Heart right ventricle (tissue), 16 donors: Measurements from ENCODE around the gene SUPT20HL2. TPM values are rescaled to one million over a fixed set of nuclear protein-coding genes. Genes with fewer than 3 reads are reported as not detected.

ENCODE experiments used
- ATAC-seq, 8 donors: fragments of 200-7000 bp; cut with Tn5 transposase; one replicate each; pipeline ENCODE4 v1.9.1; 2020; ENCODE audit warnings: mild to moderate bottlenecking in 8 of 8, moderate library complexity in 8 of 8, moderate number of reproducible peaks in 1 of 8
- DNase-seq, 2 donors: peaks; one replicate each; pipeline ENCODE4 v3.0.0-alpha.2; 2020
- H3K27ac ChIP-seq, 10 donors: fragments of 200-600 bp; sonication (generic) in 2 of 10; one replicate each; pipeline versions ENCODE4 v1.5.0 to v1.8.0; 2020 to 2022; ENCODE audit warnings: mild to moderate bottlenecking in 3 of 10
- H3K27me3 ChIP-seq, 7 donors: fragments of 200-600 bp; one replicate each; pipeline ENCODE4 v1.8.0; 2021 to 2022; ENCODE audit warnings: mild to moderate bottlenecking in 2 of 7
- H3K36me3 ChIP-seq, 9 donors: fragments of 200-600 bp; sonication (generic) in 1 of 9; one replicate each; pipeline versions ENCODE4 v1.5.0 to v1.8.0; 2020 to 2022; ENCODE audit warnings: mild to moderate bottlenecking in 2 of 9
- H3K4me1 ChIP-seq, 9 donors: fragments of 200-600 bp; sonication (generic) in 1 of 9; one replicate each; pipeline versions ENCODE4 v1.5.0 to v1.8.0; 2020 to 2022; ENCODE audit warnings: mild to moderate bottlenecking in 4 of 9
- H3K4me3 ChIP-seq, 10 donors: fragments of 200-600 bp; sonication (generic) in 2 of 10; one replicate each; pipeline versions ENCODE4 v1.5.0 to v1.8.0; 2020 to 2022; ENCODE audit warnings: mild to moderate bottlenecking in 7 of 10, moderate library complexity in 2 of 10
- H3K9me3 ChIP-seq, 11 donors: fragments of 200-600 bp in 10 of 11; sonication (generic) in 2 of 11; one replicate each; pipeline versions ENCODE4 v1.5.0 to v1.8.0; 2013 to 2022; ENCODE audit warnings: mild to moderate bottlenecking in 2 of 11, control low read depth in 1 of 11, moderate library complexity in 1 of 11
- WGBS, 2 donors: extraction: QIAGEN DNeasy Blood & Tissue Kit; methylation state at CpG; one replicate each; pipeline ENCODE4 v1.1.7; 2013; ENCODE audit warnings: inconsistent platforms in 1 of 2; 5-methylcytosine and 5-hydroxymethylcytosine counted together
- intact Hi-C, 10 donors: fragments of 100-400 bp; cut with DNase I; formaldehyde crosslinking; loops; one replicate each; pipeline versions ENCODE4 v1.11.1 to v1.14.2; 2022
- polyA plus RNA-seq, 2 donors: library from polyadenylated mRNA; stranded (reverse); fragments of 200-250 nt; gene quantifications; one replicate each; pipeline ENCODE4 v1.2.3, GENCODE V29; 2013
- total RNA-seq, 10 donors: library from RNA; stranded (reverse); fragmentation: NEBNext Ultra II Directional in 3 of 10; extraction: Animal tissue kit (Norgen Biotek cat#: 25700) in 3 of 10; gene quantifications; one replicate each; pipeline versions ENCODE4 v1.2.1 to v1.2.4, GENCODE V29; 2021 to 2023
- TF ChIP-seq, protein P1 (sequence below), 9 donors: fragments of 200-600 bp; sonication (generic) in 2 of 9; IDR thresholded peaks; one replicate each; pipeline versions ENCODE4 v1.5.0 to v1.8.0; 2021 to 2022; ENCODE audit warnings: antibody characterized with exemption in 9 of 9, mild to moderate bottlenecking in 5 of 9, moderate library complexity in 1 of 9
- donor health status: Arrhythmogenic right ventricular cardiomyopathy.
- donor health status: ischemic (EF 13 %, LVEDD 7.1; RV severe dilation, severe dysfunction).
- donor health status: healthy with polysubstance abuse.
- donor health status: DM: no; HTN: yes; CAD: no.
- donor health status: DM: no; HTN: no; CAD: no.
- donor health status: ischemic (EF 25% LVEDD 6.9; RV normal size, moderate dysfunction).
- donor health status: ischemic (EF 25% LVEDD 5.7; RV mildly dilated, moderate dysfunction).
- donor health status: healthy.
- donor health status: DM: yes; HTN: yes; CAD: no.
- donor health status: Ischemic cardiomyopathy.
- donor health status: ischemic (EF 35%, LVEDD 5.7; RV mildly dilated, moderate dysfunction).
- donor health status: nonischemic (EF 11% LVEDD 7.7; RV severe dilation, severe dysfunction).
- donor health status: DM: yes; HTN: yes; CAD: no.
- donor health status: PGD.
- donor health status: ischemic (EF 29% LVEDD 5.4; RV normal size, mild dysfunction).
- donor health status: nonischemic (EF 23%, LVEDD 6.1; RV moderate dilation, normal function).

The SUPT20HL2 gene
- total and polyA plus RNA-seq, 12 donors, result not detected

DNA sequence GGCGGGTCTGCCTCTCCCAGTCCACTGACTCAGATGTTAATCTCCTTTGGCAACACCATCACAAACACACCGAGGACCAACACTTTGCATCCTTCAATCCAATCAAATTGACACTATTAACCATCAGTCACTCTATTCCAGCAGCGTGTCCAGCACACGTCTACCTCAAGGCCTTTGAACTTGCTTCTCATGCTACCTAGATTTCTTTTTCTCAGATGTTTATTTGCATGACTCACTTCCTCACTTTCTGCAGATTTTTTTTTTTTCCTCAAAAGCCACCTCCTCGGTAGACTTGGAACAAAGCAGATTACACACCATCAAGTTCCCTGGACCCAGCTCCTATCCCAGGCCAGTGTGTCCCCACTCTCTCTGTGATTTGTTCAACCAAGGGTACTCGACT is 49.5 kb downstream of the SUPT20HL2 start:
- Histone ChIP-seq H3K27me3 (peaks cover 0 to 62% (median 0%) of the 10 kb centered on the region in 7 donors), H3K4me3 (no peak overlapping the region), H3K4me1 (peaks cover 0 to 9% (median 0%) of the 10 kb centered on the region in 9 donors), H3K27ac (no peak overlapping the region), H3K36me3 (no peaks in the 10 kb centered on the region), H3K9me3 (no peaks in the 10 kb centered on the region)
- intact Hi-C loops, result loop anchor here in 2 of 10 donors (5.0 kb wide), 2 partner anchors 108 to 233 kb away; no protein-coding TSS in a partner anchor
- DNase-seq, result no peak
- TF ChIP-seq, protein P1, sequence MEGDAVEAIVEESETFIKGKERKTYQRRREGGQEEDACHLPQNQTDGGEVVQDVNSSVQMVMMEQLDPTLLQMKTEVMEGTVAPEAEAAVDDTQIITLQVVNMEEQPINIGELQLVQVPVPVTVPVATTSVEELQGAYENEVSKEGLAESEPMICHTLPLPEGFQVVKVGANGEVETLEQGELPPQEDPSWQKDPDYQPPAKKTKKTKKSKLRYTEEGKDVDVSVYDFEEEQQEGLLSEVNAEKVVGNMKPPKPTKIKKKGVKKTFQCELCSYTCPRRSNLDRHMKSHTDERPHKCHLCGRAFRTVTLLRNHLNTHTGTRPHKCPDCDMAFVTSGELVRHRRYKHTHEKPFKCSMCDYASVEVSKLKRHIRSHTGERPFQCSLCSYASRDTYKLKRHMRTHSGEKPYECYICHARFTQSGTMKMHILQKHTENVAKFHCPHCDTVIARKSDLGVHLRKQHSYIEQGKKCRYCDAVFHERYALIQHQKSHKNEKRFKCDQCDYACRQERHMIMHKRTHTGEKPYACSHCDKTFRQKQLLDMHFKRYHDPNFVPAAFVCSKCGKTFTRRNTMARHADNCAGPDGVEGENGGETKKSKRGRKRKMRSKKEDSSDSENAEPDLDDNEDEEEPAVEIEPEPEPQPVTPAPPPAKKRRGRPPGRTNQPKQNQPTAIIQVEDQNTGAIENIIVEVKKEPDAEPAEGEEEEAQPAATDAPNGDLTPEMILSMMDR (IDR thresholded peaks at IDR 0.05), result no peak
- no peak for ATAC-seq
- 80 to 82% methylated on average over 6 of the region's 6 CpGs for WGBS, 2 donors

DNA sequence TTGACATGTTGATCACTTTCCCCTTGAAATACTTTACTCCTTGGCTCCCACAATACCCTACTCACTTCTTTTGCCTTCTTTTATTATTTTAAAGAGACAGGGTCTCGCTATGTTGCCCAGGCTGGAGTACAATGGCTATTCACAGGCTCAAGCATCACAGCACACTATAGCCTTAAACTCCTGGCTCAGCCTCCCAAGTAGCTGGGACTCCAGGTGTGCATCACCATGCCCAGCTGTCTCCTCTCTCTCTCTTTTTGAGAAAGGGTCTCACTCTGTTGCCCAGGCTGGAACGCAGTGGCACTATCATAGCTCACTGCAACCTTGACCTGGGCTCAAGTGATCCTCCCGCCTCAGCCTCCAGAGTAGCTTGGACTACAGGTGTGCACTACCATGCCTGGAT is 51.6 kb downstream of the SUPT20HL2 start:
- no peak for DNase-seq
- Histone ChIP-seq H3K27ac (no peak overlapping the region), H3K4me1 (peaks cover 0 to 9% (median 0%) of the 10 kb centered on the region in 9 donors), H3K27me3 (peaks cover 0 to 74% (median 0%) of the 10 kb centered on the region in 7 donors), H3K9me3 (no peaks in the 10 kb centered on the region), H3K4me3 (no peak overlapping the region), H3K36me3 (no peaks in the 10 kb centered on the region)
- no peak for ATAC-seq
- intact Hi-C loops, result loop anchor here in 2 of 10 donors (5.0 kb wide), 2 partner anchors 110 to 235 kb away; no protein-coding TSS in a partner anchor
- TF ChIP-seq, protein P1 (IDR thresholded peaks at IDR 0.05), result no peak
- 99 to 100% methylated on average over 3 of the region's 3 CpGs for WGBS, 2 donors

Other genes starting within 250 kb of the SUPT20HL2 start
- 10 to 100 TPM; 32.0 to 57.6 (median 38.3) TPM for gene ZFX, start 164.3 kb downstream of the SUPT20HL2 start, total RNA-seq
- 1 to 10 TPM; 3.2 to 9.9 TPM for gene ZFX, start 164.3 kb downstream of the SUPT20HL2 start, polyA plus RNA-seq
- gene SUPT20HL1, start 46.6 kb upstream of the SUPT20HL2 start, total RNA-seq, result under 1 TPM in 1 of 10 donors, not detected in 9; 0.13 TPM
- gene SUPT20HL1, start 46.6 kb upstream of the SUPT20HL2 start, polyA plus RNA-seq, result not detected
- gene PDK3, start 151.2 kb upstream of the SUPT20HL2 start, total RNA-seq, result 10 to 100 TPM in 6 of 10 donors, 1 to 10 TPM in 4; 3.8 to 18.4 (median 10.5) TPM
- gene PDK3, start 151.2 kb upstream of the SUPT20HL2 start, polyA plus RNA-seq, result 1 to 10 TPM; 1.8 to 2.2 TPM